ENCODE results near the gene PAGE2B.
A peak's percentile ranks its signal among the peaks of the same experiment; 100 is the strongest.
"Not testable (repeated sequence)": the region's sequence is repeated elsewhere in the genome, so short reads cannot be mapped to it uniquely, and the experiment has no call there.

PAGE2B gene

GRCh38 chrX:55088795-55089489 lies 14.1 kb downstream of the PAGE2B start, which contains the start of gene PAGE2:
Gene PAGE2, plus strand, starts transcription at chrX:55089018. Its CDS starts 1,003 bp downstream, at chrX:55090021.
- no peaks in the 10 kb centered on the region for H3K36me3 Mint-ChIP-seq
- no peak within 1 kb of the TSS for H3K4me3 Mint-ChIP-seq
- no peak within 1 kb of the TSS for H3K27ac Mint-ChIP-seq

GRCh38 chrX:55098691-55099090 lies 23.9 kb downstream of the PAGE2B start:
- no peak overlapping the region for H3K27ac Mint-ChIP-seq

More at GRCh38 chrX:55088795-55089489, 14.1 kb downstream of the PAGE2B start, which contains the start of gene PAGE2:
- no peaks in the 10 kb centered on the region for H3K4me1 Mint-ChIP-seq
- no peaks in the 10 kb centered on the region for H3K9me3 Mint-ChIP-seq
- H3K27me3 Mint-ChIP-seq = no peaks in the 10 kb centered on the region

GRCh38 chrX:55099162-55099561 lies 24.3 kb downstream of the PAGE2B start:
- no peak overlapping the region for H3K27ac Mint-ChIP-seq
- no peaks in the 10 kb centered on the region for H3K9me3 Mint-ChIP-seq
- no peak overlapping the region for H3K4me3 Mint-ChIP-seq
- H3K36me3 Mint-ChIP-seq = no peaks in the 10 kb centered on the region
- no peaks in the 10 kb centered on the region for H3K27me3 Mint-ChIP-seq
- H3K4me1 Mint-ChIP-seq = no peaks in the 10 kb centered on the region

More at GRCh38 chrX:55098691-55099090, 23.9 kb downstream of the PAGE2B start:
- Mint-ChIP-seq H3K27me3 (no peaks in the 10 kb centered on the region), H3K9me3 (no peaks in the 10 kb centered on the region), H3K4me3 (no peak overlapping the region), H3K4me1 (no peaks in the 10 kb centered on the region), H3K36me3 (no peaks in the 10 kb centered on the region)

DNA sequence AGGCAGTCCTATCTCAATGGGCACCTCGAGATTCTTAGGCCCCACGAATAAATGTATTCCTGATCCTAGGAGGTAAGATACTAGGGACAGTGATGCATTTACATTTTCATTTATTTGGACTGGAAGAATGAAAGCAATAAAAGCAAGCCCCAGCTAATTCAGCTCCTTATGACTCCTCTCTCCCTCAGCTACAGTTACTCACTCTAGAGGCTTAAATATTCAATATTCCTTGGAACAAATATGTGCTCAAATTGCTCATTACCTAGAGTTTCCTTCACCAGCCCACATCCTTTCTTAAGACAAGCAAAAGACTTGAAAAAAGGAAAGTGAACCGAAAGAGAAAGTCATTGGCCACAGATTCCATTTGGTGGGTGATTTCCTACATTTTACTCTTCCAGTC lies 27.9 kb downstream of the PAGE2B start:
- H3K36me3 Mint-ChIP-seq = no peaks in the 10 kb centered on the region
- H3K9me3 Mint-ChIP-seq = no peaks in the 10 kb centered on the region
- H3K4me1 Mint-ChIP-seq = no peaks in the 10 kb centered on the region
- H3K27me3 Mint-ChIP-seq = no peaks in the 10 kb centered on the region
- no peak overlapping the region for H3K4me3 Mint-ChIP-seq
- H3K27ac Mint-ChIP-seq = no peak overlapping the region

DNA sequence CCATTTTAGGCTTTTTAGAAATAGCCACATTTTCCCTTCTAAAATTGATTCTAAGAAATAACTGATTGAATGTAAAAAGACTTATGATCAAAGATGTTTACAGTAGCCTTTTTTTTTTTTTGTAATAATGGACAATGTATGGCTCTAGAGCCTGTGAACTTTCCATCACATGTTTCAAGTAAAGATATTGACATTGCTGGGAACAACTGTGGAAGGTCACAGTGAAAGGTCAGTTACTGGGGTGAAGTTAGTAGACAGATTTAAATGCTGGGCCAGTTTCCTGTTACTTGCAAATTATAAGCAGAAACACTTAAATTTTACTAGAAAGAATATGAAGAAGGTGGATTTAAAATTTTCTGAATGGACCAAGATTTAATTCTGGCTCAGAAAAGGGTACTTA lies 32.4 kb downstream of the PAGE2B start:
- no peaks in the 10 kb centered on the region for H3K36me3 Mint-ChIP-seq
- H3K27me3 Mint-ChIP-seq = no peaks in the 10 kb centered on the region
- no peaks in the 10 kb centered on the region for H3K9me3 Mint-ChIP-seq
- no peak overlapping the region for H3K27ac Mint-ChIP-seq
- H3K4me3 Mint-ChIP-seq = no peak overlapping the region
- H3K4me1 Mint-ChIP-seq = no peaks in the 10 kb centered on the region

- no peak overlapping the region for H3K4me3 Mint-ChIP-seq
- no peaks in the 10 kb centered on the region for H3K9me3 Mint-ChIP-seq
- no peak overlapping the region for H3K27ac Mint-ChIP-seq
- no peaks in the 10 kb centered on the region for H3K4me1 Mint-ChIP-seq
- H3K36me3 Mint-ChIP-seq = no peaks in the 10 kb centered on the region
- H3K27me3 Mint-ChIP-seq = no peaks in the 10 kb centered on the region
These were observed 33.1 kb downstream of the PAGE2B start for GRCh38 chrX:55107911-55108310.

- no peaks in the 10 kb centered on the region for H3K36me3 Mint-ChIP-seq
- no peaks in the 10 kb centered on the region for H3K27me3 Mint-ChIP-seq
- no peaks in the 10 kb centered on the region for H3K9me3 Mint-ChIP-seq
- H3K27ac Mint-ChIP-seq = no peak overlapping the region
- H3K4me3 Mint-ChIP-seq = no peak overlapping the region
- no peaks in the 10 kb centered on the region for H3K4me1 Mint-ChIP-seq
These were observed 34.5 kb downstream of the PAGE2B start for GRCh38 chrX:55109306-55109705.

DNA sequence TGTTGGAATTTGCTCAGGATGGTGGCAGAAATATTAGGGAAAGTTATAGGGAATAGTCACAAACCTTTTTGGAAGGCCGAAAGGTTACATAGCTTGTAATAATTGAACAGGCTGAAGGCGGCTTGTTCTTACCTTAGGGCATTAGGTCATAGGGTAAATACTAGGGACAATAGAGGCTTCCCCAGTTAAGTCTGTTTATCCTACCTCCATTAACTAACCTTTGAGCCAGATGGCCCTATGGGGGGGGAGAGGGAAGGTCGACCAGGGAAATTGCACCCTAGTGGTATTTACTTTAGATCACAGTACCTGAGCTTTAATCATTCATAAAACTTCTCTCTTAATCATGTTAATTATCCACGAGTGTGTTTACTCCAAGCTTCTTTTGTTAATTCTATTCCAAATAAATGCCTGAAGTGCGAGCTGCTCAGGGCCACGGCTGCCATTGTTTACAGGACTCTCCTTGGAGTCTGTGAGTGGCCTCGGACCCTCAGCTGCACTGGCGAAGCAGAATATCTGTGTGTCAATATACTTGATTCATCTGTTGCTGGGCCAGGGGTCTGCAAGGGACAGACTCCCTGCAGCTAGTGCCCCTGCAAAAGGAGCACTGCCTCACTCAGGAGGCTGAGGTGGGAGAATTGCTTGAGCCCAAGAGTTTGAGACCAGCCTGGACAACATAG lies 36.9 kb downstream of the PAGE2B start:
- Mint-ChIP-seq H3K9me3 (no peaks in the 10 kb centered on the region), H3K4me3 (no peak overlapping the region), H3K4me1 (no peaks in the 10 kb centered on the region), H3K36me3 (no peaks in the 10 kb centered on the region), H3K27ac (no peak overlapping the region), H3K27me3 (no peaks in the 10 kb centered on the region)

DNA sequence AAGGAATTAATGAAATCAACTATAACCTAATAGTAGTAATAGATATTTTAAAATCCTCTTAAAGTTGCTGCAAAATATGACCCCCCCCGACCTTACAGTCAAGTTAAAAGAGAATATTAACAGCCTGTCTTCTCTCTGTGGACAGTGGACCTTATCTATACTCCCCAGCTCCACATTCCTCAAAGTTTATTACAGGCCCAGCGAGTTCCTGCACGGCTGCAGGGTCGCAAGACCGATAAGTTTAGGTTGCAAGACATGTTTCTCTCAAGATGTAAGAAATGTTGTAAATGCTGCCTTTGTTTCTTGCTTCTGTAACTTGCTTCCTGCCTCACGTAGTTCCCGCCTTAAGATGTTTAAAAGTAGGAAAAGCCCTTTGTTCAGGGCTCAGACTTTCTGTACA lies 41.8 kb downstream of the PAGE2B start:
- not testable (repeated sequence) for H3K9me3 Mint-ChIP-seq, H3K4me3 Mint-ChIP-seq, H3K27me3 Mint-ChIP-seq, H3K27ac Mint-ChIP-seq, H3K36me3 Mint-ChIP-seq
- peaks cover 16% of the 10 kb centered on the region for H3K4me1 Mint-ChIP-seq

DNA sequence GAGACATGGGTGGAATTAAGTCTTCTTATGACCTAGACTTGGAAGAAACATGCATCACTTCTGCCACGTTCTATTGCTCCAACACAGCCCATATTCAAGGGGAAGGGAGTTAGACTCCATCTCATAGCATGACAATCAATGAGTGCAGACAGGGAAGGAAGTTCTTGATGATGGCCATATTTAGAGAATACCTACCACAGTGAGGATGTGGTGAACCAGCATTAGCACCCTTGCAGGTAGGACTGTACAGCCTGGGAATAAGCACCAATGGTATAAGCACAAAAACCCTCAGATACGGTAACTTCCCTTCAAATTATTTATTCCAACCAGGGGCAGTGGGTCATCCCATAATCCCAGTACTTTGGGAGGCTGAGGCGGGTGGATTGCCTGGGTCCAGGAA lies 43.7 kb downstream of the PAGE2B start:
- H3K27me3 Mint-ChIP-seq = no peaks in the 10 kb centered on the region
- H3K9me3 Mint-ChIP-seq = no peaks in the 10 kb centered on the region
- H3K4me1 Mint-ChIP-seq = peaks cover 16% of the 10 kb centered on the region
- H3K4me3 Mint-ChIP-seq = no peak overlapping the region
- no peak overlapping the region for H3K27ac Mint-ChIP-seq
- H3K36me3 Mint-ChIP-seq = no peaks in the 10 kb centered on the region

- H3K4me1 Mint-ChIP-seq = peaks cover 16% of the 10 kb centered on the region
- no peaks in the 10 kb centered on the region for H3K9me3 Mint-ChIP-seq
- H3K27ac Mint-ChIP-seq = no peak overlapping the region
- no peaks in the 10 kb centered on the region for H3K27me3 Mint-ChIP-seq
- H3K36me3 Mint-ChIP-seq = no peaks in the 10 kb centered on the region
- H3K4me3 Mint-ChIP-seq = peak overlapping the region; percentile 1
These were observed 44.4 kb downstream of the PAGE2B start for GRCh38 chrX:55119271-55119670.

GRCh38 chrX:55119712-55120111 lies 44.9 kb downstream of the PAGE2B start:
- peaks cover 16% of the 10 kb centered on the region for H3K4me1 Mint-ChIP-seq
- no peaks in the 10 kb centered on the region for H3K9me3 Mint-ChIP-seq
- peak overlapping the region; percentile 1 for H3K4me3 Mint-ChIP-seq
- H3K27me3 Mint-ChIP-seq = no peaks in the 10 kb centered on the region
- H3K27ac Mint-ChIP-seq = no peak overlapping the region
- no peaks in the 10 kb centered on the region for H3K36me3 Mint-ChIP-seq

DNA sequence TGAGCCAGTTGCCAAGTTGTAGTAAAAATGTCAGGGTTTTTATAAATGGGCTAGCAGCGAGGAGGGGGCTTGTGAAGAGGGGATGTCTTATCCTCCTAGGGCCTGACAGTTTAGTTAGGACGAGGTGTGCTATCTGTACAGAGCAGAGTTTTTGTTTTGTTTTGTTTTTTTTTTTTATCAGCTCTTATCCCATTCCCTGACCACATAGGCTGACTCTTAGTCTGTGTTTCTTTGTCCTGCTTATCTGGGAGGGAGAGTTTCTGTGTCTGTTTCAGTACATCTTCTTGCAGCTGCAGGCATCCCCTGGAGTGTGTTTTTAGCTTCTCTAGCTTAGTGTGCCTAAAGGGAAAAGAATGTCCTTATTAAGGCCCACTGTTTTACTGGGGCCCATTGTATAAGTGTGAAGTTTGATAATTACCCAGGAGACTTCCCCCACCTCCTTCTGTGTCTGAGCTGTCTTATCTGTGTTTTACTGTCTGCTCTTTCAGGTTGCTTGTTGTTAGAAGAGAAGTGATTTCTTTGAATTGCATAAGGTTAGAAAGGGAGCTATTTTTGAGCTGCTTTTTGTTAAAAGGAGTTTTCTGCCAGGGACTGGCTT lies 46.0 kb downstream of the PAGE2B start:
- Mint-ChIP-seq H3K9me3 (no peaks in the 10 kb centered on the region), H3K36me3 (no peaks in the 10 kb centered on the region), H3K4me1 (peaks cover 16% of the 10 kb centered on the region), H3K27me3 (no peaks in the 10 kb centered on the region), H3K4me3 (no peak overlapping the region), H3K27ac (no peak overlapping the region)

- no peak overlapping the region for H3K27ac Mint-ChIP-seq
- H3K4me1 Mint-ChIP-seq = peaks cover 10% of the 10 kb centered on the region
- H3K36me3 Mint-ChIP-seq = no peaks in the 10 kb centered on the region
- no peaks in the 10 kb centered on the region for H3K9me3 Mint-ChIP-seq
- H3K4me3 Mint-ChIP-seq = no peak overlapping the region
- H3K27me3 Mint-ChIP-seq = no peaks in the 10 kb centered on the region
These were observed 49.1 kb downstream of the PAGE2B start for GRCh38 chrX:55123900-55124299.

- H3K4me1 Mint-ChIP-seq = no peaks in the 10 kb centered on the region
- no peaks in the 10 kb centered on the region for H3K27me3 Mint-ChIP-seq
- H3K4me3 Mint-ChIP-seq = no peak overlapping the region
- H3K27ac Mint-ChIP-seq = no peak overlapping the region
- H3K9me3 Mint-ChIP-seq = no peaks in the 10 kb centered on the region
- no peaks in the 10 kb centered on the region for H3K36me3 Mint-ChIP-seq
These were observed 52.9 kb downstream of the PAGE2B start for GRCh38 chrX:55127692-55128091.

Measured in activated naive CD4-positive, alpha-beta T cell treated with anti-CD3 and anti-CD28 coated beads, Interleukin-2, amount 50 U/mL, for 24 hours (primary cell).